CD4-positive, alpha-beta T cell treated with Interleukin-10 for 1 hour (primary cell): ENCODE measurements around the gene IFT43.
A peak's percentile ranks its signal among the peaks of the same experiment; 100 is the strongest.

ENCODE experiments used
- DNase-seq: peaks from one replicate; pipeline ENCODE4 v3.0.0-alpha.2; 2020

Gene IFT43

GRCh38 chr14:76019676-76020075 lies 34.1 kb downstream of the IFT43 start:
- DNase-seq = no peak

GRCh38 chr14:76022991-76023390 lies 37.4 kb downstream of the IFT43 start:
- DNase-seq = no peak

- DNase-seq = no peak
Measured at GRCh38 chr14:76023757-76024156, 38.2 kb downstream of the IFT43 start.

GRCh38 chr14:76024211-76024907 lies 38.8 kb downstream of the IFT43 start:
- DNase-seq = no peak

GRCh38 chr14:76034566-76034965 lies 49.0 kb downstream of the IFT43 start:
- no peak for DNase-seq

GRCh38 chr14:76040704-76041103 lies 55.1 kb downstream of the IFT43 start:
- no peak for DNase-seq

GRCh38 chr14:76045773-76046172 lies 60.2 kb downstream of the IFT43 start:
- DNase-seq = no peak

- DNase-seq = no peak
Measured at GRCh38 chr14:76050250-76050649, 64.7 kb downstream of the IFT43 start.

GRCh38 chr14:76050797-76051392 lies 65.3 kb downstream of the IFT43 start:
- DNase-seq = peak; percentile 64

GRCh38 chr14:76051717-76052465 lies 66.3 kb downstream of the IFT43 start:
- no peak for DNase-seq

- DNase-seq = no peak
Measured at GRCh38 chr14:76053572-76054355, 68.2 kb downstream of the IFT43 start.

- DNase-seq = no peak
Measured at GRCh38 chr14:76055330-76055729, 69.8 kb downstream of the IFT43 start.

GRCh38 chr14:76056128-76056527 lies 70.6 kb downstream of the IFT43 start:
- DNase-seq = no peak

GRCh38 chr14:76057914-76058313 lies 72.4 kb downstream of the IFT43 start:
- DNase-seq = no peak

GRCh38 chr14:76063327-76063726 lies 77.8 kb downstream of the IFT43 start:
- no peak for DNase-seq

GRCh38 chr14:76065519-76065918 lies 80.0 kb downstream of the IFT43 start:
- DNase-seq = no peak

- DNase-seq = no peak
Measured at GRCh38 chr14:76067536-76067935, 82.0 kb downstream of the IFT43 start.

- DNase-seq = no peak
Measured at GRCh38 chr14:76073717-76074116, 88.2 kb downstream of the IFT43 start.

GRCh38 chr14:76077340-76077739 lies 91.8 kb downstream of the IFT43 start:
- DNase-seq = no peak

- DNase-seq = no peak
Measured at GRCh38 chr14:76078501-76078900, 92.9 kb downstream of the IFT43 start.

- no peak for DNase-seq
Measured at GRCh38 chr14:76080025-76080424, 94.5 kb downstream of the IFT43 start.

GRCh38 chr14:76080471-76080870 lies 94.9 kb downstream of the IFT43 start:
- DNase-seq = no peak

- peak; percentile 4 for DNase-seq
Measured at GRCh38 chr14:76081642-76082041, 96.1 kb downstream of the IFT43 start.
